GM18502 (cell line): ENCODE measurements around the gene PROB1.
"Not testable (repeated sequence)": the region's sequence is repeated elsewhere in the genome, so short reads cannot be mapped to it uniquely, and the experiment has no call there.

ENCODE experiments used
- ATAC-seq: cut with Tn5 transposase; IDR thresholded peaks from one replicate; pipeline ENCODE4 v1.9.1; 2021; ENCODE audit warnings: mild to moderate bottlenecking; ENCODE audit not compliant: unreplicated experiment, poor library complexity

Gene PROB1, protein sequence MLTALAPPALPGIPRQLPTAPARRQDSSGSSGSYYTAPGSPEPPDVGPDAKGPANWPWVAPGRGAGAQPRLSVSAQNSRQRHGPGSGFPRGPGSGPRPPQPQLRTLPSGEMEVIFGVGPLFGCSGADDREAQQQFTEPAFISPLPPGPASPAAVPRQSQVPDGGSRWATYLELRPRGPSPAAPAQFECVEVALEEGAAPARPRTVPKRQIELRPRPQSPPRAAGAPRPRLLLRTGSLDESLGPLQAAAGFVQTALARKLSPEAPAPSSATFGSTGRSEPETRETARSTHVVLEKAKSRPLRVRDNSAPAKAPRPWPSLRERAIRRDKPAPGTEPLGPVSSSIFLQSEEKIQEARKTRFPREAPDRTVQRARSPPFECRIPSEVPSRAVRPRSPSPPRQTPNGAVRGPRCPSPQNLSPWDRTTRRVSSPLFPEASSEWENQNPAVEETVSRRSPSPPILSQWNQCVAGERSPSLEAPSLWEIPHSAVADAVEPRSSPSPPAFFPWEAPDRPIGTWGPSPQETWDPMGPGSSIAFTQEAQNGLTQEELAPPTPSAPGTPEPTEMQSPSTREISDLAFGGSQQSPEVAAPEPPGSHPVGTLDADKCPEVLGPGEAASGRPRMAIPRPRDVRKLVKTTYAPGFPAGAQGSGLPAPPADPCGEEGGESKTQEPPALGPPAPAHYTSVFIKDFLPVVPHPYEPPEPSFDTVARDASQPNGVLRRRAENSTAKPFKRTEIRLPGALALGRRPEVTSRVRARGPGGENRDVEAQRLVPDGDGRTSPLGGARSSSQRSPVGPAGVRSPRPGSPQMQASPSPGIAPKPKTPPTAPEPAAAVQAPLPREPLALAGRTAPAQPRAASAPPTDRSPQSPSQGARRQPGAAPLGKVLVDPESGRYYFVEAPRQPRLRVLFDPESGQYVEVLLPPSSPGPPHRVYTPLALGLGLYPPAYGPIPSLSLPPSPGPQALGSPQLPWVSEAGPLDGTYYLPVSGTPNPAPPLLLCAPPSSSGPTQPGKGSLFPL

DNA sequence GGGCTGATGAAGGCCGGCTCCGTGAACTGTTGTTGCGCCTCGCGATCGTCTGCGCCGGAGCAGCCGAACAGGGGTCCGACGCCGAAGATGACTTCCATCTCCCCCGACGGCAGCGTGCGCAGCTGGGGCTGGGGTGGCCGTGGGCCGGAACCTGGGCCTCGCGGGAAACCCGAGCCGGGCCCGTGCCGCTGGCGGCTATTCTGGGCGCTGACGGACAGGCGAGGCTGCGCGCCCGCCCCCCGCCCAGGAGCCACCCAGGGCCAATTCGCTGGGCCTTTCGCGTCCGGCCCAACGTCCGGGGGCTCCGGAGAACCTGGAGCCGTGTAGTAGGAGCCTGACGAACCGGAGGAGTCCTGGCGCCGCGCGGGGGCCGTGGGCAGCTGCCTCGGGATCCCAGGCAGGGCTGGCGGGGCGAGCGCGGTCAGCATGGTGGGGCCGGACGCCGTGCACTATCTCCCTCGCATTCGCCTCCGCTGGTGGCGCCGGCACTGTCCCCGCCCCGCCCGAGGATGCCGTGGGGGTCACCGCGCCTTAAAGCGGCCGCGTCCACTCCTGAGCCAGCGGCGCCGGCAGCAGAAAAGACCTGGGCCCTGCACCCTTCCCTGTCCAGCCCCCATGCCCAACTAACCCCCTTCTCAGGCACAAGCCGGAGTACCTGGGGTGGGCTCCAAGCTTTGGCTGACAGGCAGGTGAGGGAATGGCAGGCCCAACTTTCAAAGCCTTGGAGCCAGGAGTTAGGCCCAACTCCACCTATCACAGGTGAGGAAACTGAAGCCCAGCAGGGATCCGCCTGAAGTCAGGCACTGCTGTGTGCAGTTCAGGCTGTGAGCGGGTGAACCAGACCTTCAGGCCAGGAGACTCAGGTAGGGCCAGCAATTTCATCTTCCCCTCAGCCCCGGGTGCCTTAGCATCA is at the start of gene PROB1:
PROB1 (minus strand) TSS at position 451 of the 913 bp plus-strand sequence; CDS start at position 428, 23 bp downstream.
- no peak for ATAC-seq

DNA sequence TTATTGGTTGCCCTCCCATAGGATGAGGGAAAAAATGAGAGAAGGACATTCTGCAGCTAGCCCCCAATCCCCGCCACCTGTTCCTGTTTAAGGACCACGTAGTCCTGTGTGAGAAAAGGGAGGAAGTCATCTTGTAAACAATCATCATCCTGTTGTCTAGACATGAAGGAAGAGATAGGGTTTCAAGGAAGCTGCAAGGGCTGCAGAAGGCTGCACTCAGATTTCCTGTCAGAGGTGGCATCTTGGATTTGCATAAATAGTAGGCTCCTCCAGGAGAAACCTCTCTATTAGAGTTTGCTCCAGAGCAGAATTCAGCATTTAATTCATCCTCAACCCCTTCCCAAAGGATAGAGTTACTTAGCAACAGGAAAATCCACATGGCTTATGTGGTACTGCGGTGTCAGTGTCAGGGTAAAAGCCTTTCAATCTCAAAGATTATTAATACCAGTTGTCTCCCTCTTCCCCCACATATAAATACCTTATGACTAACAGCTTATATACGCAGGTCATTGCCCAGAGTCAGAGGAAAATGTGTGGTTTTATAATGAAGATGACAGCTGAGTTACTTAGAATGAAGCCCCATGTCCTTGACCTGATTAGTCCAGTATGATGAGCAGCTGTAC is 49.0 kb upstream of the PROB1 start:
- ATAC-seq = no peak

DNA sequence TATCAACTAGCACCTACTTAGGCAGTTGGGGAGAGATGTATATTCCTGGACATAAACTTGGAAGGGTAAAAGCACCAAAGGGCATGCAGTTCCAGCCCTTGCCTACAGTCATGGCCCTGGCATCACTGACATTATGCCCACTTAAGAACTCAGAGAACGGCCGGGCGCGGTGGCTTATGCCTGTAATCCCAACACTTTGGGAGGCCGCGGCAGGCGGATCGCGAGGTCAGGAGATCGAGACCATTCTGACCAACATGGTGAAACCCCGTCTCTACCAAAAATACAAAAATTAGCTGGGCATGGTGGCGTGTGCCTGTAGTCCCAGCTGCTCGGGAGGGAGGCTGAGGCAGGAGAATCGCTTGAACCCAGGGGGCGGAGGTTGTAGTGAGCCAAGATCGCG is 45.5 kb upstream of the PROB1 start:
- ATAC-seq = not testable (repeated sequence)

DNA sequence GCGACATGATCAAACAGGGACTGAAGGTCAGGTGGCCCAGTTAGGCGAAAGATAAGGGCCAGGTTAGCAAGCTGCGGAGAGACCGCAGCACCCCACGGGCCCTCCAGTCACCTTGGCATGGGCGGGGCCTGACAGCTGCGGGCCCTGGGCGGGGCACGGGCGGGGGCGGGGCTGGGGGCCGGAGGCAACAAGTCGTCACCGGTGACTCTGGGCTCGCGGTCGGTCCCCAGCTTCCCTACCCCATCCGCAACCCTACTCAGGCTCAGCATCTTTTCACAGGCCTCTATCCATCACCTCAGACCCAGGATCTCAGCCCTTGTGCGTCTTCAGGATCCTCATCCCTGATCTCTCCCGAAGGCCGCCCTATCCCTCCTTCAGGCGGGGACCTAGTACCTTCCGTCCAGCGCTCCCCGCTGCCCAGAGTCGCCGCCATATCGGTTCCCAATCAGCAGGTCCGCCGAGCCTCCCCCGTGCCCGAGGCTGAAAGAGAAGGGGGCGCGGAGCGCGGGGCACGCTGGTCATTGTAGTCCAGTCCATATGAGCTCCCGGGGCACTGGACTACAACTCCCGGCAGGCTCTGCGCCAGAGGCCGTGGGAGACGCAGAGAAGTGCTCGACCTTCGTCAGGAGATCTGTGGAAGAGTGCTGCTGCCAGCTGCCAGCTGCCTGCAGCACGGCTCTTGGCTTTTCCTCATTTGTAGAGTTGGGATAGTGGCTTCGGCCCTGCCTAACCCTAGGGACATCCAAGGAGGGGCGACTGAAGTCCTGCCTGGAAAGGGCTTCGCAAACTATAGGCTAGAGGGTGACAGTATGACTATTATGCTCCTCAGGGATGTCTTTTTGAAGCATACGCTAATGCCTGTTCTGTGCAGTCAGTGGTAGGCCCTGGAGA is 44.4 kb upstream of the PROB1 start, which contains the start of gene DNAJC18:
DNAJC18 (minus strand) TSS at position 513 of the 891 bp plus-strand sequence; CDS start at position 433, 80 bp downstream.
- peak; percentile 88 for ATAC-seq

DNA sequence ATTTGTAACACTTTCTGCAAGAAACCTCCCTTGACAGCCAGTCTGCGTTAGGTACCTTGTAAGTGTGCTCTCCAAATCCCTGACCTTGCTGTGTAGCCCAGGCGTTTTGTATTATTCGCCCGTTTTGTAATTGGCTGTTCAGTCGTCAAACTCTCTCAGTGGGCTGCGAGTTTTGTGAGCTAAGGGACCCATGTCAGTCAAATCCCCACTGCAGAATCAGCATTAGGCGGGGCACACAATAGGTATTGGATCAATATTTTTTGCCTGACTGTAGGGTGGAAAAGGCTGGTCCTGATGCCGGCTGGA is 43.8 kb upstream of the PROB1 start:
- ATAC-seq = no peak

DNA sequence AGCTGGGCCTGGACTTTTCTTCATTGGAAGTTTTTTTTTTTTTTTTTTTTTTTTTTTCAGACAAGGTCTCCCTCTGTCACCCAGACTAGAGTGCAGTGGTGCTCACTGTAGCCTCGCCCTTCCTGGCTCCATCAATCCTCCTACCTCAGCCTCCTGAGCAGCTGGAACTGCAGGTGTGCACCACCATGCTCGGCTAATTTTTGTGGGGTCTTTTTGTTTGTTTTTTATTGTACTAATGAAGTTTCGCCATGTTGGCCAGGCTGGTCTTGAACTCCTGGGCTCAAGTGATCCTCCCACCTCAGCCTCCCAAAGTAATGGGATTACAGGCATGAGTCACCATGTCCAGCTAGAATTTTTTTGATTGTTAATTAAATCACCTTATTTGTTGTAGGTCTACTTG is 40.8 kb upstream of the PROB1 start:
- no peak for ATAC-seq

DNA sequence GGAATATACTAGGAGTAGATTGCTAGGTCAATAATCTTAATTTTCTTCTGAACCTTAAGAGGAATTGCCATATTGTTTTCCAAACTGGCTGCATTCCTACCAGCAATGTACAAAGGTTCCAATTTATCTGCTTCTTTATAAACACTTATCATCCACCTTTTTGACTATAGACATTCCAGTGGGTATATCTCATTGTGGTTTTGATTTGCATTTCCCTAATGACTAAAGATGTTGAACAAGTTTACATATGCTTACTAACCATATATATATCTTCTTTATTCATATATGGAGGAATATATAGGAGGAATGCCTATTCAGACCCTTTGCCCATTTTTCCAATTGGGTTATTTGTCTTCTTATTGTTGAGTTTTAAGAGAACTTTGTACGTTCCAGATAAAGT is 36.8 kb upstream of the PROB1 start:
- ATAC-seq = no peak

DNA sequence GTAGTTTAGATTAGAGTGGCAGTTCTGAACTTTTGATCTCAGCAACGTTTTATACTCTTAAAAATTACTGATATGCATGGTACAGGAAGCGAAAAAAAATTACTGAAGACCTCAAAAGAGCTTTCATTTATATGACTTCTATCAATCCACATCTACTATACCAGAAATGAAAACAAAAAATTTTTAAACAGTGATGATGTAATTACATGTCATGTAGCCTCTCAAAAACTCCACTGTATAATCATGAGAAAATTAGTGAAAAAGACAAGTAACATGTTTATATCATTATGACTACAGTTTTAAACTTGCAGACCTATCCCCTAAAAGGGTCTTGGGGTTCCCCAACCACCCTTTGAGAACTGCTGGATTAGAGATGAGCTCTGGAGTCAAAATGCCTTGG is 35.1 kb upstream of the PROB1 start:
- ATAC-seq = no peak

DNA sequence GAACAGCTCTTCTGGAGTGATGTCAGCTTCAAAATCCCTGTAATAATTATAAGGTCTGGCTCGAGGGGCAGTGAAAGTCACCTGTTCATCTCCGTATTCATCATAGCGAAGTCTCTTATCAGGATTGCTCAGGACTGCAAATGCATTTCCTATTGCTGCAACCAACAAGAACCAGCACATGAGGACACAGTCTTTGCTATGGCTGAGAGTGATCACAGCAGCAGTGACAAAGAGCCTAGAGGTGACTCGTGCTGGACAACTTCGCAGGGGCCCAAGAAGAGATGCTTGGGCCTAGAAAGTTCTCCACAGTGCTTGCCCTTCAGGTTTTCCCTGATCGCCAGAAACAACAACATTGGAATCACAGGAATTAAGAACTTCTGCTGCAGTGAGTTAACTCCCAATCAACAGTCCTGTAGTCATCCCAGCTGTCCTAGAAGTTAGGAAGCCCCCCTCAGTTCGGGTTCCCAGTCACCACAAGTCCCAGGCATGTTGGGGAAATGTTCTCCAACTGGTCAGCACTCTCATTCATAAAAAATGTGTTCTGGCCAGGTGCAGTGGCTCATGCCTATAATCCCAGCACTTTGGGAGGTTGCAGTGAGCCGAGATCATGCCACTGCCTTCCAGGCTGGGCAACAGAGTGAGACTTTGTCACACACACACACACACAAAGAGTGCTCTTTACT is 31.4 kb upstream of the PROB1 start:
- no peak for ATAC-seq

DNA sequence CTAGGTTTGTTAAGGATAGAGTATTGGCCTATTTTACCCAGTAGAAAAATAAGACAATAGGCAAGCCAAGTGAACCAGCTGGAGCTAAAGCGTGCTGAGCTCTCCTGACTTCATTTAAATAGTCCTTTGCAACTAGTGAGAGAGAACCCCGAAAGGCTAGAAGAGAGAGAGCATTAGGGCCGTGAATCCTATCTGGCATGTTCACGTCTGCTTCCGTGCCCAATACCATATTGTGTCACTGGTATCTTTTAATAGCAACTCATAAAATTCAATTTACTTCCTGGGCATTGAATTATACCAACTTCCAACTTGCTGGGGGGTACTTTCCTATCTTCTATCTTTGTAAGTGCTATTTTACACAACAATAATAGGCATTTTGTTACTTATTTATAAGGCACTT is 30.6 kb upstream of the PROB1 start:
- no peak for ATAC-seq

DNA sequence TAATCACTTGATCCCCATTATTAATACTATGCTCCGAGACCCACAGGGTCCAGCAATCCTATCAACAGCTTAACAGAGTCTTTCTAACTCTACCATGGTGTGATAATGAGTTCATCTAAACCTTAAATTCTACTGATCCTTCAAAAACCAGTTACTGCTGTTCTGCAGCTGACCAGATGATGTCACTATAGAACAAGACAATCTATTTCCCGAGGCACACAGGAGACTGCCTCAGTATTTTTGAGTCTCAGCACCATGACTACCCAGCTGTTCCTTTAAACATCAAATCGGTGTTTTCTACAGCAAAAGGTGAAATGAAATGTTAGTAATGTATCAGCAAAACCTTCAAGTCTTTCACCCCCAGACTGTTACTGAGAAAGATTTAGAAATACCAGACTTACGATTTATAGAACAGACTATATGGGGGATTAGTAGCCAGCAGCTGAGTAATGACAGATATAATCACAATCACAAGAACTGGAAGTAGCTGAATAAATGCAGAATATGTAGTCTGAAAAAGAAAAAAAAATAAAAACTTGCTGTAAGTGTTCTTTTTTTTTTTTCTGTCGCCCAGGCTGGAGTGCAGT is 27.5 kb upstream of the PROB1 start:
- ATAC-seq = peak; percentile 58

DNA sequence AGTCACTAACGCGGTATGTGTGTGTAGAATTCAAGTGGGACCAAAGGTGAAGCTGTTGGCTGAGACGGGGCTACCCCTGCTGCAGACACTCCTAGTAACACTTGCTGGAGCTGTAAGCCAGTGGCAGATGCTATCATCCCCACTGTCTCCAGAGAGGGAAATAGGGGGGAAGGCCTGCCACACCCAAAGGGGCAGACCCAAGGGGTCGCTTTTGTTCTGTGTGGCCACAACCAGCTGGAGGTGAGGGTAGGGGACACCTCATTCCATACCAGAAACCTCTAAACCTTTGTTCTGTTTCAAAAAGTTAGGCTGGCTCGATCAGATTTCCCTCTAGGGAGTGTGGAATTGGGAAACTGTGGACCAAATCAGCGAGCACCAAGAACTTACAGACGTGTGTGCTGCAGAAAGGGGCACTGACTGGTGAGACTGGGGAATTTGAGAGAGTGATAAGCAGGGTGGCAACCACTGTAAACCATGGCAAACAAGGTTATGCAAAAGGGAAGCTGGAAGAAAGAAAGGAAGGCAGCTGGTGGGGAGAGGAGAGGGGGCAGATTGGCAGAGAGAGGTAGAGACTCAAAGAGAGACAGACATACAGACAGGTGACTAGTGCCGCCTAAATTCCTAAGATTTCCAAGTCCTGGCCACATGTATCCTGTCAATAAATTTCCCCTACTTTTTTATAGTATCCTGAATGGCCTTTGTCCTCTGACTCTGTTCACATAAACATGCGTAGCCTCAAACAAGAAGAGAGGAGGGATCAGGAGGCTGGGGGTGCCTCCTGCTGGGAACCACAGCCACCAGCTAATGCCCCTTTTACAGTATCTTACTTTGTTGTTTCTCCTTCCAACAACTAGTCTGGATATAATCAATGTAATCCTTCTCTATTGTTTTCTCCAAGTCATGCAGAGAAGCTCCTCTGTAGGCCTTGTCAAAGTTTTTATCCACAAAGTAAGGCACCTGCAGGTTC is 24.6 kb upstream of the PROB1 start:
- no peak for ATAC-seq

DNA sequence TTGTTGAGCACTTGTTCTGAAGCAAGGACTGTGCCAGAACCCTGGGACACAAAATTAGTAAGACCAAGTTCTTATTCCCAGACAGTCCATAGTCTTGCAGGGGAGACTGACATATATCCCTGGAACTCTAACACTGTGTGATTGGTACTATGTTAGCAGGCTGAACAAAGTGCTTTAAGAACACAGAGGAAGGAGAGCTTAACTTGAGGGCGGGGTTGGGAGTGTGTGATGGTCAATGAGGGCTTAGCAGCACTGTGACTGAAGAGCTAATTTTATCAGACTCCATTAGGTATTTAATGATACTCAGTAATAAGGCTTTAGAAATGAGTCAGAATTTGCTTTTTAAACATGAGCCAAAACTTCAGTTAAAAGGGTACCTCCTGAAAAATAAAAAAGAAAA is 23.9 kb upstream of the PROB1 start:
- ATAC-seq = no peak

DNA sequence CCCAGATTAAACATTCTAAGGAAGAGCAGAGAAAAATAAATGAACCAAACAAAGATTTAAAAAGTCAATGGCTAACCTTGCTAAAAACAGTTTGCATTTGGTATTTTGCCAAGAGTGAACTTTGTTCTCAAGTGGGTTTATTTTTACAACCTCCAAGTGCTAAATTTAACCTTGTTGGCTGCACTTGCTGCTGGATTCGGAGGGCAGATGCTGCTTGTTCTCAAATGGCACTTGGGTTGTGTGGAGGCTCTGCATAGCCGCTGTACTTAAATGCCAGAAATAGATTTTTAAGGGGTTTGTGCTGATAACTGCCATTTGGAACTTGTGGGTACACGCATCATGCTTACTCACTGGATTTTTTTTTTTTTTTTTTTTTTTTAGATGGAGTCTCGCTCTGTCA is 22.3 kb upstream of the PROB1 start:
- ATAC-seq = no peak

DNA sequence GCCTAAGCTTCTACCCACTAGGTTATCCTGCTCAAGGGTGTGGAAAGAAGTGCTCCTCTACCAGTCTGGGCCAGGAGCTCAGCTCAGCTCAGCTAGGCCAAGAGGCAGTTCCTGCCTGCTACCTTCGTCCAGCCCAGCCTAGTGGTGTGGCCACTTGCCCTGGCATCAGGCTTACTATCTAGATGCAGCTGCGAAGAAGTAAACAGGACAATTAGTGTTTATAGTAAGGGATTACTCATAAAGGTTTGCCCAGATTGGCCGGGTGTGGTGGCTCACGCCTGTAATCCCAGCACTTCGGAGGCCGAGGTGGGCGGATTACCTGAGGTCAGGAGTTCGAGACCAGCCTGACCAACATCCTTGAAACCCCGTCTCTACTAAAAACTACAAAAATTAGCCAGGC is 21.7 kb upstream of the PROB1 start:
- ATAC-seq = no peak

DNA sequence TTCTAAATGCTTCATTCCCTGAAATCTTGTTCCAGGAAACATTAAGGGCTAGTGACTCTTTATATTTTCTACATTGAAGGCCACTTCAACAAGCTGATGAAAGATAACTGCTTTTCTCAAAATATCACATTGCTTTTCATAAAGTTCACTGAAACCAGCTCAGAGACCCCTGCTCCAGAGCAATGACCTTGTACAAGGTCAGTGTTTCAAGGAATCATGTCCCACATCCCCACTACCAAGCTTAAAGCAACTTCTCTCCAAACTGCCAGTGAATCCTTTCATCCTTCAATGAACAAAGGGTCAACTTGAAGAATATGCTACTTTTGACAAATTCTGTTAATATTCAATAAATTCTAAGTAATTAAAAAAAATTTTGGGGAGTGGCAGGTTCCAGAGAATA is 21.0 kb upstream of the PROB1 start:
- no peak for ATAC-seq
